ENCODE data around the gene FSD1.
A peak's percentile ranks its signal among the peaks of the same experiment; 100 is the strongest.
"Not testable (repeated sequence)": the region's sequence is repeated elsewhere in the genome, so short reads cannot be mapped to it uniquely, and the experiment has no call there.

FSD1 gene

GRCh38 chr19:4286141-4286540 lies 18.3 kb upstream of the FSD1 start:
- not testable (repeated sequence) for DNase-seq

- no peak for DNase-seq
Observed at GRCh38 chr19:4288091-4288777, 16.2 kb upstream of the FSD1 start.

- DNase-seq = peak in 2 of 3 experiments; percentile 21 to 44
Observed at GRCh38 chr19:4291184-4291732, 13.1 kb upstream of the FSD1 start.

DNA sequence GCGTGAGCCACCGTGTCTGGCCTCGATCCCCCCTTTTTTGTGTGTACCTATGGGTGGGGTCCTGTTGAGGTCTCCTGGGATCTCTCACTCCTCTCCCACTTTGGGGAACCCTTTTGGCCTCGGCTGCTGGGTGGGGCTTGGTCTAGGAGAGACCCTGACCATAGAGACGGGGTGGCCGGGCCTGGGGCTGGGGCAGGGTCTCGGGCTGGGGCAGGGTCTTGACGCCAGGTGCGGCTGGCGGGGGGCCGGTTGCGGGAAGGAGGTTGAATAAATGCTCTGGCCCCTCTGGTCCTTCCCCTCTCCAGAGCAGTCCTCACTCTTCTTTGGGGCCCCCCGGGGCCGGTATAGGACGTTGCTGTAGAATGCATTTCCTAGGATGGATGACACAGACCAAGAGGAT lies 11.9 kb upstream of the FSD1 start:
- DNase-seq = no peak

DNA sequence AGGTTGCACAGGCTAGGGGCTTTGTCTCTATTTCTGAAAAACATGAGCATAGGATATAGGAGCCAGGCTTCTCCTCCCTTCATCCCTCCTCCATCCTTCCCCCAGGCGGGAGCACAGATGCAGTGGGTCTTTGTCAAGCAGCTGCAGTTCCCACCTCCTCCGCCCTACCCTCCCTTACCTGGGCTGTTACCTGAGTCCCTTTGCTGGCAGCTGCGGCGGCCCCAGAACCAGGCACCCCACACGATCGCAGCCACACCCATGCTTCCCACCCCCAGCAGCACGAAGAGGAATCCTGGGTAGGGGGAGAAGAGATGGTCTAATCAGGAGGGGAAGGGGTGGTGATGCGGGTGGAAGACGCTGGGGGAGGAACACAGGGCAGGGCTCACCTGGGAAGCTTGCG lies 10.0 kb upstream of the FSD1 start:
- DNase-seq = no peak

GRCh38 chr19:4295972-4296771 lies 8.2 kb upstream of the FSD1 start:
- peak in 2 of 3 experiments; percentile 84 to 95 for DNase-seq

DNA sequence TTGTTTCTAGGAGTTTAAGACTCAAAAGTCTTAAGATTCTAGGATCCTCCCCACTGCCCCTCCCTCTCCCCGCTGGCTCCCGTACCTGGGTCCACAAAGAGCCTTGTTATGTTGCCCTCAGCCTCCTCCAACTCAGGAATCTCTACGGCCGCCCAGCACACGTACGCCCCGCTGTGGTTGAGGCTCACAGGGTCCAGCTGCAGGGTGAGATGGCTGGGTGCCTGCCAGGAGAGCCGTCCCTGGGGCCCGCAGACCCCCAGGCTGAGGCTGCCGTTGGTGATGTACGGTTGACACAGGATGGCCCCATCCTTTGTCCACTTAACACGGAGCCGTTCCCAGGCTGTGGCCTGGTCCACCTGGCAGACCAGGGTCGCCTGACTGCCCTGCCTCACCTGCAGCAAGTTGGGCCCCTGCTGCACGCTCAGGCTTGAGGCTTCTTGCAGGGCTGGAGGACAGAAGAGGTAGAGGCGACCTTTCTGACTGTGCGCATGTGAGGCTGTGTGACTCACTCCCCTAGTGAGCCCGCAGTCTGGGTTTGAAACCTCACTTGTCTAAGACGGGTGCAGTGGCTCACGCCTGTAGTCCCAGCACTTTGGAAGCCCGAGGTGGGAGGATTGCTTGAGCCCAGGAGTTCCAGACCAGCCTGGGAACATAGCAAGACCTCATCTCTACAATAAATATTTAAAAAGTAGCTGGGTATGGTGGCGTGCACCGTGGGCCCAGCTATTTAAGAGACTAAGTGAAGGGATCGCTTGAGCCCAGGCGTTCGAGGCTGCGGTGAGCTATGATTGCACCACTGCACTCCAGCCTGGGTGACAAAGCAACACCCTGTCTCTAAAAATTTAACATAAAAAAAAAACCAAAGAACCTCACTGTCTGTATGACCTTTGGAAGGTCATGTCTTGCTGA lies 6.2 kb upstream of the FSD1 start:
- DNase-seq = no peak

GRCh38 chr19:4298810-4299550 lies 5.4 kb upstream of the FSD1 start:
- no peak for DNase-seq

GRCh38 chr19:4300589-4300988 lies 3.8 kb upstream of the FSD1 start:
- DNase-seq = no peak

GRCh38 chr19:4301590-4302242 lies 2.7 kb upstream of the FSD1 start:
- DNase-seq = no peak

DNA sequence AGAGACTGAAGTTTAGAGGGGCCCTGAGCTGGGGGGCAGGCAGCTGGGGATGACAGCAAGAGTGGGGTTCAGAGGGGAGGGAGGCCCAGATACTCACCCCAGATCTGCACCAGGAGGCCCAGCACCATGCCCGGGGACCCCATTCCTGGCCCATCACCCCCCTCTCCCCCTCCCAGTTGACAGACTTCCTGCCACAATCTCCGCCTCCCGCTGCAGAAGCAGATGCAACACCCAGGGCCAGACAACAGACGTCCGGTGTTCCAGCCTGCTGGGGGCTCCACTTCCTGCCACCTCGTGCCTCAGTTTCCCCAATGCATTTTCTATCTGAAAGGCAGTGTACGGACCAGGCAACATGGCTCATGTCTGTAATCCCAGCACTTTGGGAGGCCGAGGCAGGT lies 2.2 kb upstream of the FSD1 start, which contains the start of gene TMIGD2:
Gene TMIGD2 (minus strand): TSS at position 147 of the 398 bp plus-strand sequence. CDS start 4 bp downstream, at position 143.
- no peak for DNase-seq

GRCh38 chr19:4303819-4304537 lies 420 bp upstream of the FSD1 start:
- DNase-seq = no peak

DNA sequence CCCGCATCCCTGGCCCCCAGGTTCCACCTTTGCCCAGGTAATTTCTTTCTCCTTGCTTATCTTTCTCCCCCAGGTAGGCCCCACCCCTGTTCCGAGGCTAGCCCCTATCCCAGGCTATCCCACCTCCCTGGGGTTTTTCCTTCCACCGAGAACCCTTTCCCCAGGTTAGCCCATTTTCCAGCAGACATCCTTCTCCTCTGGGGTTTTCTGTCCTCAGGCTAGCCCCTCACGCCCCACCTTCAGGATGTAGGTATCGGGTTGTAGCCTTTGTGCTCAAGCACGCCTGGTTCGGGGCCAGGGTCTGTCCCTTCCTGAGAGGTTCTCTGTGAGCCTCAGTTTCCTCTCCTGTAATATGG lies 837 bp downstream of the FSD1 start:
- no peak for DNase-seq

DNA sequence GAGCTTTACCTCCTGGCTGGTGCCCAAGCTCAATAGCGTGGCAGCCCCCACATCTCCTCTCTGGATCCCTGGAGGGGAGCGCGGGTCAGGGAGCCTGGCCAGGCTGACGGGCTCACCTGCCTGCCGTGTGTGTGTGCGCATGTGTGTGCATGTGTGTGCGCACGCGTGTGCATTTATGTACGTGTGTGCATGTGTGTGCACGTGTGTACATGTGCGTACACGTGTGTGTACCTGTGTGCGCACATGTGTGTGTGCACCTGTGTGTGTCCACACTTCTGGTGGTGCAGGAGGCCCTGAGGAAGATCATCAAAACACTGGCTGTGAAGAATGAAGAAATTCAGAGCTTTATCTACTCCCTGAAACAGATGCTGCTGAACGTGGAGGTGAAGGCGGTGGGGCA lies 1.3 kb downstream of the FSD1 start:
- DNase-seq = no peak

DNA sequence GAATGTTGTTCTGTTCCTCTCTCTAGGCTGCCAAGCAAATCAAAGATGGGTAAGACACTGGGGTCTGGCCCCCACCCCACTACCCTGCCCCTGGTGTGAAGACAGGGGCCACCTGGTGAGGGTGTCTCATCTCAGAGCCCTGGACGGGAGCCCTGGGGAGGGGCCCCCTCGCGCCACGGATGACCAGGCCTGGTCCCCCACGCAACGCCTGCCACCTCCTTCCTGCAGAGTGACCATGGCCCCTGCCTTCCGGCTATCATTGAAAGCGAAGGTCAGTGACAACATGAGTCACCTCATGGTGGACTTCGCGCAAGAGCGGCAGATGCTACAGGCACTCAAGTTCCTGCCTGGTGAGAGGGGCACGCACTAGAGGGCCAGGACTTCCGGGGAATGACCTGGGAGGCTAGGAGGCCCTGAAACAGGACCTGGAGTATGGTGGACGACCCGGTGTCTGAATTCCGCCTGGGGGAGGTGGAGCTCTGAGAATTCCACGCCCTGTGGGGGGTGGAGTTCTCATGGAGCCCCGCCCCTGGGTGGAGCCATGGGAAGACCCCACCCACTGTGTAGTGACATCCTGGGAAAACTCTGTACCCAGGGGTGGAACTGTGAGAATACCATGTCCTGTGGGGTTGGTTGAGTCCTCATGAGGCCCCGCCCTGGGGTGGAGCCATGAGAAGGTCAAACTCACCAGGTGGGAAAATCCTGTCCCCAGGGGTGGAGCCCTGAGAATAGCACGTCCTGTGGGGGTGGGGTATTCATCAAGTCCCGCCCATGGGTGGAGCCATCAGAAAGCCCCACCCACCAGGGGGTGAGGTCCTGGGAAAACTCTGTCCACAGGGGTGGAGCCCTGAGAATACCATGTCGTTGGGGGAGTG lies 6.1 kb downstream of the FSD1 start:
- DNase-seq = peak in 2 of 3 experiments; percentile 9 to 26

- no peak for DNase-seq
Observed at GRCh38 chr19:4313847-4314490, 9.6 kb downstream of the FSD1 start.

GRCh38 chr19:4316956-4317355 lies 12.6 kb downstream of the FSD1 start:
- no peak for DNase-seq

GRCh38 chr19:4318460-4318859 lies 14.1 kb downstream of the FSD1 start:
- DNase-seq = no peak

- no peak for DNase-seq
Observed at GRCh38 chr19:4319067-4319718, 14.8 kb downstream of the FSD1 start.

All from NCI-H1417 (cell line).